Left renal cortex interstitium (tissue), 4 donors: Measurements from ENCODE around the gene IRAK4. TPM values are rescaled to one million over a fixed set of nuclear protein-coding genes. Genes with fewer than 3 reads are reported as not detected.

Experiments
- DNase-seq, 4 donors: peaks; one replicate each; pipeline ENCODE4 v3.0.0-alpha.2; 2013; ENCODE audit warnings: low read depth in 4 of 4, low spot score in 2 of 4, missing footprints in 1 of 4
- polyA plus RNA-seq, 4 donors: library from polyadenylated mRNA; unstranded; fragments of 120-200 nt; gene quantifications; one replicate each; pipeline ENCODE4 v1.2.1, GENCODE V29; 2013; ENCODE audit not compliant: insufficient read length in 4 of 4

IRAK4 gene
- polyA plus RNA-seq, 4 donors, result 13.2 to 20.5 (median 14.3) TPM

DNA sequence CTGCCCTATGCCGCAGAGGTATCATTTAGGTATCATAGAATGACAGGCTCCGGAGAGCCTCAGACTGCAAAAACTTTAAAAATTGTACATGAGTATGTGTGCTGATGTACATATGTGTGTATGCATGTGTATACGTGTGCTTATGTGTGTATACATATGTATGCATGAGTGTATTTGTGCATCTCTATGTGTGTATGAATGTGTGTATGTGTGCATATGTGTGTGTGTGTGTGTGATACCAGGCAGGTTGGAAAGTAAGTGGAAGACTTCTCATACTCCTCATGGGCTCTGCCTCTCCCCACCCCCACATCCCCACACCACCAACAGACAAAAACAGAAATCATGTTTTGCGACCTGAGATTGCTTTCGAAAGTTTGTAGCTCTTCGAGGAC, 76.5 kb downstream of the IRAK4 start:
- peak in 1 of 4 donors; percentile 31 for DNase-seq

DNA sequence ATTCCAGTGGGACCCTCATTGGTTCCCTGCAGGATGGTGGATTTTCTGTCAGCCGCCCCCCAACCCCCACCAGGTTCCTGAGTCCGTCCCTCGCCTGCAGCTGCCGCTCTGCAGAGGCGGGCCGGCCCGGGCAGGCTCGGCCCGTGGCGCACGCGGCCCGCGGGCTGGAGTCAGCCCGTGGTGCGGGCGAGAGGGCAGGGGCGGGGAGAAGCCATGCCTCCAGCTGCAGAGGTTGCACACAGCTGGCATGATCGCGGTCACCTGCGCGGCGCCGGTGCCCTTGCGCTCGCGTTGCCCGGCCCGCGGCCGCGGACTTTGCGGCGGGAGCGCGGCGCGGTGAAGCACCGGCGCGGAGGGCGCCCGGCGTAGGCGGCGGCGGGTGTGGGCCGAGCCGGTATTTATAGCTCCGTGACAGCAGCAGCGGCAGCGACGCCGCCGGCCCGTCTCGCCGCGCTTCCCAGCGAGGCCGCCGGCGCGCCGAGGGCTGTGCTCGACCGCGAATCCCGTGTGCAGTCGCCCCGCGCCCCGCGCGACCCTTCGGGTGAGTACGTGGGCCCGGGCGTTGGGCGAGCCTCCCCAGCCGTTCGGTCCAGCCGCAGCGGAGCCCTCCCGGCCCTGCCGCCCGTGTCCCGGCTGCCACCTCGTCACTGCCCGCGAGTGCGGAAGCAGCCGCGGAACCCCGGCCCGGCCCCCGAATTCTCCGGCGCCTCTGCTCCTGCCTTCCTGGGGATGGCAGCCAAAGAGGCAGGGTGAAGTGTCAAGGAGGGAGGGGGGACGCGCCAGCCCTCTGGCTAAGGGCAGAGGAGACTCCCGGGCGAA, 77.1 kb downstream of the IRAK4 start, which contains the start of gene TMEM117:
Gene TMEM117, plus strand, starts transcription at position 426 of the 819 bp plus-strand sequence.
- DNase-seq, result peak; percentile 25 to 67 (median 44)

DNA sequence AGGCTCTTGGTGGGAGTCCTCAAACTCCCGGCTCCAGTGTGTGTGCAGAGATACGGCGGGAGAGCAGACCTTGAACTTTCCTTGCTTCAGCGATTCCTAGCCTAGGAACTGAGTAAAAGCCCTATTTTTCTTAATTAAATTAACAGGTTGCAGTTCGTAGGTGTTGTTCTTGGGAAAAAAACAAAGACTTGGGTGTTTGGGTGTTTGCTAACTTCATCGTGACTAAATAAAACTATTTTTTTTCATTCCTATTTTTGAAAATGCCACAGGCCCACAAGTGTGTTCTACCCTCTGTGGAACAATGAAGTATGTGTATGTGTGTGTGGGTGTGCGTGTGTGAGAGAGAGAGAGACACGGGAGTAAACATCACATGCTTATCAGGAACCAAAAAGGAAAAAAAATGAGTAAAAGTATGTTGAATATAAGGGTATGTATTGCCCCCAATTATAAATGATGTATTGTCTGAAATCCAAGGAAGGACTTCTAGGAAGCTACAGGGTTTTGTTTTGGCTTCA, 77.8 kb downstream of the IRAK4 start:
- DNase-seq, result peak in 2 of 4 donors; percentile 23 to 60

Other genes with a start within 250 kb of the IRAK4 start
- gene ADAMTS20, start 206.7 kb upstream of the IRAK4 start, polyA plus RNA-seq, result 1 to 10 TPM in 2 of 4 donors, under 1 TPM in 2; 0.64 to 1.2 (median 0.90) TPM
- gene PUS7L, start 161 bp upstream of the IRAK4 start, polyA plus RNA-seq, result 10 to 100 TPM; 10.8 to 15.0 (median 12.1) TPM
- 10 to 100 TPM; 67.9 to 85.2 (median 79.4) TPM for gene TWF1, start 47.4 kb downstream of the IRAK4 start, polyA plus RNA-seq
- gene TMEM117, start 77.1 kb downstream of the IRAK4 start, polyA plus RNA-seq, result 10 to 100 TPM; 12.4 to 16.4 (median 13.5) TPM